ENCODE data around the gene SLC8A3. TPM values are rescaled to one million over a fixed set of nuclear protein-coding genes. Genes with fewer than 3 reads are reported as not detected.

The SLC8A3 gene
- total RNA-seq, 4 donors from 2014 or later = 0.19 to 1.1 (median 0.66) TPM

GRCh38 chr14:69997849-69998248 lies 190.9 kb downstream of the SLC8A3 start:
- TF ChIP-seq CTCF (IDR thresholded peaks at IDR 0.05; ENCODE audit: low read depth) = no peak

- TF ChIP-seq CTCF (IDR thresholded peaks at IDR 0.05; ENCODE audit: low read depth) = no peak
These were observed 192.5 kb downstream of the SLC8A3 start for GRCh38 chr14:69996216-69996615.

Other genes with a start within 250 kb of the SLC8A3 start
- 10 to 100 TPM; 18.3 to 38.3 (median 23.9) TPM for gene COX16, start 170.7 kb upstream of the SLC8A3 start, total RNA-seq
- 10 to 100 TPM; 16.3 to 23.4 (median 20.5) TPM for gene SYNJ2BP, start 228.1 kb upstream of the SLC8A3 start, total RNA-seq

Data from subcutaneous adipose tissue (tissue), 4 donors.